Diencephalon (tissue), 1 donor: ENCODE measurements around the gene OR13A1. TPM values are rescaled to one million over a fixed set of nuclear protein-coding genes. Genes with fewer than 3 reads are reported as not detected.

Experiments
- total RNA-seq: library from RNA; depleted of rRNA; stranded (reverse); fragments of >200 nt; gene quantifications from one replicate; pipeline ENCODE4 v1.2.3, GENCODE V29; 2014

OR13A1 gene
- total RNA-seq = not detected

DNA sequence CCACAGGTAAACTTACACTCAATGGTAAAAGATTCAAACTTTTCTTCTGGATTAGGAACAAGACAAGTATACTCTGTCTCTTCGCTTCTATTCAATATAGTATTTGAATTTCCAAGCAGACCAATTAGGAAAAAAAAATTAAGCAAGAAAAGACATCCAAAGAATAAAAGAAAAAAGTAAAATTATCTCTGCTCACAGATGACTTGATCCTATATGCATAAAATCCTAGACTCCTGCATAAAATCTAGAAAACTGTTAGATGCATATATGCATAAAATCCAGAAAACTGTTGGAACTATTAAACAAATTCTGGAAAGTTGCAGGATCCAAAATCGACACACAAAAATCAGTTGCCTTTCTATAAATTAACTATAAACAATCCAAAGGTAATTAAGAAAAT is at the start of gene OR13A1:
Gene OR13A1, minus strand, starts transcription at position 101 of the 400 bp plus-strand sequence. CDS start 11,186 bp downstream, outside the sequence.

Other genes starting within 250 kb of the OR13A1 start
- 3.2 TPM for gene ALOX5, start 58.6 kb upstream of the OR13A1 start, total RNA-seq